ENCODE results near the gene DNAJC12.
"Not testable (repeated sequence)": the region's sequence is repeated elsewhere in the genome, so short reads cannot be mapped to it uniquely, and the experiment has no call there.

Gene DNAJC12

GRCh38 chr10:67837541-67838314, at the start of gene DNAJC12:
Gene DNAJC12 (minus strand): TSS chr10:67838188. CDS start chr10:67838011, 177 bp downstream.
- no peak for FAIRE-seq

- no peak for FAIRE-seq
Measured at GRCh38 chr10:67884842-67885670, 47.1 kb upstream of the DNAJC12 start.

GRCh38 chr10:67884313-67884841, 46.4 kb upstream of the DNAJC12 start, which contains the start of gene SIRT1:
Gene SIRT1 (plus strand): TSS chr10:67884656. CDS start chr10:67884722, 66 bp downstream.
- no peak for FAIRE-seq

GRCh38 chr10:67883710-67884312, 45.8 kb upstream of the DNAJC12 start:
- no peak for FAIRE-seq

- no peak for FAIRE-seq
Measured at GRCh38 chr10:67878133-67878532, 40.1 kb upstream of the DNAJC12 start.

- FAIRE-seq = not testable (repeated sequence)
Measured at GRCh38 chr10:67877421-67877820, 39.4 kb upstream of the DNAJC12 start.

- FAIRE-seq = no peak
Measured at GRCh38 chr10:67875340-67876238, 37.6 kb upstream of the DNAJC12 start.

- FAIRE-seq = no peak
Measured at GRCh38 chr10:67869996-67870395, 32.0 kb upstream of the DNAJC12 start.

GRCh38 chr10:67868132-67868531, 30.1 kb upstream of the DNAJC12 start:
- no peak for FAIRE-seq

GRCh38 chr10:67864607-67865371, 26.8 kb upstream of the DNAJC12 start:
- FAIRE-seq = no peak

- FAIRE-seq = no peak
Measured at GRCh38 chr10:67863094-67863493, 25.1 kb upstream of the DNAJC12 start.

GRCh38 chr10:67861750-67862432, 23.9 kb upstream of the DNAJC12 start:
- no peak for FAIRE-seq

GRCh38 chr10:67858971-67859370, 21.0 kb upstream of the DNAJC12 start:
- FAIRE-seq = no peak

GRCh38 chr10:67853512-67853911, 15.5 kb upstream of the DNAJC12 start:
- FAIRE-seq = no peak

- FAIRE-seq = no peak
Measured at GRCh38 chr10:67852761-67853160, 14.8 kb upstream of the DNAJC12 start.

- FAIRE-seq = no peak
Measured at GRCh38 chr10:67851186-67851585, 13.2 kb upstream of the DNAJC12 start.

- no peak for FAIRE-seq
Measured at GRCh38 chr10:67849331-67850011, 11.5 kb upstream of the DNAJC12 start.

- no peak for FAIRE-seq
Measured at GRCh38 chr10:67843284-67843683, 5.3 kb upstream of the DNAJC12 start.

- FAIRE-seq = no peak
Measured at GRCh38 chr10:67841737-67842136, 3.7 kb upstream of the DNAJC12 start.

GRCh38 chr10:67839951-67840350, 2.0 kb upstream of the DNAJC12 start:
- no peak for FAIRE-seq
